ENCODE measurements around the gene OR52M1.

The OR52M1 gene

GRCh38 chr11:4547416-4547815 lies 2.4 kb downstream of the OR52M1 start:
- Mint-ChIP-seq H3K4me1 (no peaks in the 10 kb centered on the region), H3K27me3 (peaks cover 2% of the 10 kb centered on the region), H3K9me3 (no peaks in the 10 kb centered on the region), H3K4me3 (no peak overlapping the region), H3K36me3 (no peaks in the 10 kb centered on the region), H3K27ac (no peak overlapping the region)

DNA sequence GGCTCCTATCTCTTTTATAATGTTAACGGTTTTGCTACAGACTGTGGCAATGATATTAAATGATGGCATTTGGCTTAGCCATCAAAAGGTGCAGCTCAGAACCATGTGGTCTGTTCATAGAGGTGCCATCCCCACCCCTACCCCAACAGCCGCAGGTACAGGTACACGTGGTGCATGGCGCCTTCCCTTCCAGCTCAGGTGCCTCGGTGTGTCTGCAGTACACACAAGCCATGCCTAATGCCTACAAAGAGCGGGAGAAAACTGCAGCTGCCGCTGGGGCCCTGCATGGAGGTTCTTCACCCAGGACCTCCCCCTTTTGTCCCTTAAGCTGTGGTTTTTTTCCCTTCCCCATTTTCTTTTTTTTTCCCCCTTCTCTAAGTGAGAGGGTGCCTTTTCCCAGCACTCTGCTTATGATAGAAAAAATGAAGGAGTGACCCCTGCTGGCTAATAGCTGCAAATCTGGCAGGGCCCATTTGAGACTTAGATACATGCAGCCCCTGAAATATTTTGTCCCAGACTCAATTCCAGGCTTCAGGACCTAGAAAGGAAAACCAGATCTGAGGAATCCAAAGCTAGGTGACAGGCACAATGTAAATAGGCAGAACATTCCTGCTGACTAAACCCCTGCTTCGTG lies 6.5 kb downstream of the OR52M1 start:
- H3K9me3 Mint-ChIP-seq: no peaks in the 10 kb centered on the region
- H3K4me1 Mint-ChIP-seq: no peaks in the 10 kb centered on the region
- H3K36me3 Mint-ChIP-seq: no peaks in the 10 kb centered on the region
- H3K27me3 Mint-ChIP-seq: peaks cover 11% of the 10 kb centered on the region
- no peak overlapping the region for H3K4me3 Mint-ChIP-seq
- H3K27ac Mint-ChIP-seq: no peak overlapping the region

GRCh38 chr11:4559527-4560440 lies 14.8 kb downstream of the OR52M1 start:
- H3K36me3 Mint-ChIP-seq: no peaks in the 10 kb centered on the region
- no peak overlapping the region for H3K27ac Mint-ChIP-seq
- no peak overlapping the region for H3K4me3 Mint-ChIP-seq
- H3K4me1 Mint-ChIP-seq: no peaks in the 10 kb centered on the region
- H3K27me3 Mint-ChIP-seq: peaks cover 11% of the 10 kb centered on the region
- no peaks in the 10 kb centered on the region for H3K9me3 Mint-ChIP-seq

DNA sequence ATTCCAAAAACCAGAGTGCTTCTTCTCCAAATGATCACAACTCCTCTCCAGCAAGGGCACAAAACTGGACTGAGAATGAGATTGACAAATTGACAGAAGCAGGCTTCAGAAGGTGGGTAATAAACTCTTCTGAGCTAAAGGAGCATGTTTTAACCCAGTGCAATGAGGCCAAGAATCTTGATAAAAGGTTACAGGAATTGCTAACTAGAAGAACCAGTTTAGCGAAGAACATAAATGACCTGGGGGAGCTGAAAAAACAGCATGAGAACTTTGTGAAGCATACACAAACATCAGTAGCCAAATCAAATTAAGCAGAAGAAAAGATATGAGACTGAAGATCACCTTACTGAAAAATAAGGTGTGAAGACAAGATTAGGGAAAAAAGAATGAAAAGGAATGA lies 15.5 kb downstream of the OR52M1 start:
- Mint-ChIP-seq H3K4me1 (no peaks in the 10 kb centered on the region), H3K36me3 (no peaks in the 10 kb centered on the region), H3K27ac (no peak overlapping the region), H3K4me3 (no peak overlapping the region), H3K27me3 (peaks cover 12% of the 10 kb centered on the region), H3K9me3 (no peaks in the 10 kb centered on the region)

DNA sequence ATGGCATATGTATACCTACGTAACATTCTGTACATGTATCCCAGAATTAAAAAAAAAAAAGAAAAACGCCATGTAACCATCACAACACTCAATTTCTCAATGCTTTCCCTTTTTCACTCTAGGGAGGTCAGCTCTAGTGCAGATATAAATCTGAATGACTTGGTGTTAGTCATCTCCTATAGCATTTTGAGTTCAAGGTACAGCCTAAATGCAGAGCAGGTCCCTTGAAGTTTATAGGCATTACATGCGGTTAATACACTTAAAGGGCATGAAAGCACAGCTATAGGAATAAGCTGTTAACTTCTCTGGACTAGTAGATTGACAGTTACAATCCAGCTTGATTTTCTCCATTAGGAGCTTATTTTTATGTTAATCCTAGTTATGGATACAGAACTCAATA lies 20.4 kb downstream of the OR52M1 start:
- H3K27ac Mint-ChIP-seq: no peak overlapping the region
- H3K27me3 Mint-ChIP-seq: peaks cover 1% of the 10 kb centered on the region
- H3K36me3 Mint-ChIP-seq: no peaks in the 10 kb centered on the region
- no peaks in the 10 kb centered on the region for H3K9me3 Mint-ChIP-seq
- H3K4me3 Mint-ChIP-seq: no peak overlapping the region
- no peaks in the 10 kb centered on the region for H3K4me1 Mint-ChIP-seq

DNA sequence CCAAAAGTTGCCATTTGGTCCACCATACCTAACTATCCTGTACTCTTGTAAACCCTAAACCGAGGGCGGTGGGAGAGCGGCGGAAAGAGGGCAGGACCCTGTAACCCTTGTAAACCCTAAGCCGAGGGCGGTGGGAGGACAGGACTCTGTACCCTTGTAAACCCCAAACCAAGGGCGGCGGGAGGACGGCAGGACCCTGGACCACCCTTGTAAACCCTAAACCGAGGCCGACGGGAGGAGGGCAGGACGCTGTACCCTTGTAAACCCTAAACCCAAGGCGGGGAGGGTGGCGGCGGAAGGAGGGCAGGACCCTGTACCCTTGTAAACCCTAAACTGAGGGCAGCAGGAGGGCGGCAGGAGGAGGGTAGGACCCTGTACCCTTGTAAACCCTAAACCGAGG lies 24.1 kb downstream of the OR52M1 start:
- no peaks in the 10 kb centered on the region for H3K9me3 Mint-ChIP-seq
- no peak overlapping the region for H3K27ac Mint-ChIP-seq
- no peak overlapping the region for H3K4me3 Mint-ChIP-seq
- H3K27me3 Mint-ChIP-seq: peaks cover 1% of the 10 kb centered on the region
- no peaks in the 10 kb centered on the region for H3K36me3 Mint-ChIP-seq
- no peaks in the 10 kb centered on the region for H3K4me1 Mint-ChIP-seq

- H3K27me3 Mint-ChIP-seq: peaks cover 6% of the 10 kb centered on the region
- no peaks in the 10 kb centered on the region for H3K9me3 Mint-ChIP-seq
- H3K4me1 Mint-ChIP-seq: peaks cover 6% of the 10 kb centered on the region
- H3K36me3 Mint-ChIP-seq: no peaks in the 10 kb centered on the region
- no peak overlapping the region for H3K27ac Mint-ChIP-seq
- no peak overlapping the region for H3K4me3 Mint-ChIP-seq
These were observed 31.9 kb downstream of the OR52M1 start for GRCh38 chr11:4576880-4577279.

DNA sequence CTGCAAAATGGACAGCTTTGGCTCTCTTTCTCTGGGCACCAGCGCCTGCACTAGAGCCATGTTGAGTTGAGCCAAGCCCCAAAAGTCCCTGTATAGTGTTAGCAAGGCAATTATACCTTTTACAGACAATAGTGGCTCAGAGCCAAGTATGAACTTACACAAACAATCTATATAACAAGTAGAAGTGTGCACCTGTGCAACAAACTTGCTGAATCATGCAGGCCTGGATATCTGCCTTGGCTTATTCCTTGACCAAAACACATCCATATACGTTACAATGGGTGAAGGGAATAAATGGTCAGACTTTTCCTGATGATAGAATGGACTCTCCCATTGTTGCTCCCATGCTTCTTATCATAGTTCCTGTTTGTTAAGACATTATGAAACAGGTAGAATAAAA lies 32.8 kb downstream of the OR52M1 start:
- H3K27ac Mint-ChIP-seq: no peak overlapping the region
- H3K4me3 Mint-ChIP-seq: no peak overlapping the region
- no peaks in the 10 kb centered on the region for H3K36me3 Mint-ChIP-seq
- H3K27me3 Mint-ChIP-seq: peaks cover 9% of the 10 kb centered on the region
- peaks cover 6% of the 10 kb centered on the region for H3K4me1 Mint-ChIP-seq
- H3K9me3 Mint-ChIP-seq: no peaks in the 10 kb centered on the region

GRCh38 chr11:4578624-4579023 lies 33.6 kb downstream of the OR52M1 start:
- H3K27me3 Mint-ChIP-seq: peaks cover 12% of the 10 kb centered on the region
- H3K27ac Mint-ChIP-seq: no peak overlapping the region
- H3K36me3 Mint-ChIP-seq: no peaks in the 10 kb centered on the region
- H3K4me3 Mint-ChIP-seq: no peak overlapping the region
- no peaks in the 10 kb centered on the region for H3K9me3 Mint-ChIP-seq
- H3K4me1 Mint-ChIP-seq: peaks cover 6% of the 10 kb centered on the region

DNA sequence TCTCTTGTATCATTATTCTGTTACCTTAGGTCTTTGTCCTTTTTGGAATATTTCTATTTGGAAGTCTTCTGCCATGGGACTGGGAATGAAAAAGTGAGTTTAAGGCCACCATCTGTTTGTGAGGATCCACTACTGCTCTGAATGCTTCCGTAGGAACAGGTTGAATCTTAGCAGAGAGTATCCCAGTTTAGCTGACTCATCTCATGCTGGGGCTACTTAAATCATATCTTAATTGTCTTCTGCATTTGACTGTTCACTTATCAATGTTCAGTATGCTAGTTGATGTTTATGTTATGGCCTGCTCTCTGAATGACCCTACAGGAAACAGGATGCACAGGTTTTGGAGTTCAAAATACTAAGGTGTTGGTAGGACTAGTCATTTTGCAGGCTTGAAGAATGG lies 35.1 kb downstream of the OR52M1 start:
- Mint-ChIP-seq H3K9me3 (no peaks in the 10 kb centered on the region), H3K36me3 (peaks cover 2% of the 10 kb centered on the region), H3K27me3 (peaks cover 15% of the 10 kb centered on the region), H3K4me1 (peaks cover 6% of the 10 kb centered on the region), H3K27ac (no peak overlapping the region), H3K4me3 (no peak overlapping the region)

DNA sequence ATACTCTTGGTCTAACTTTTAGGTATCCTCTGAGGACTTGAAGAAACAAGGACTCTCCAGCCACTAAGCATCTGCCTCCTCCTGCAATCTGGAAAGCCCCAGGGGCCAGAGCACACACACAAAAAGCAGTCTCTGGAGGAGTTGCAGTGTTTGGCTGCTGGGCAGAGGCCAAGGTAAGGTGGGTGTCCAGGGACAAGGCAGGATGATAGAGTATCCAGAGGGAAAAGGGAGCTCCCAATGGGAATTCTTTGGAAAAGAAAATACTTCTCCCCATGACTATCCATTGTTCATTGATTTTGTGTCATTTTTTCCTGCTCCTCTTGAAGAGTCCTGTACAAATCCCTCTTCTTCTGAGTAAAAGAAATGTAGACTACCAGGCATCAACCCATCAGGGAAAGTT lies 36.5 kb downstream of the OR52M1 start, which contains the start of gene OR52I2:
Gene OR52I2 (plus strand): TSS at position 301 of the 400 bp plus-strand sequence.
- Mint-ChIP-seq H3K36me3 (peaks cover 2% of the 10 kb centered on the region), H3K27ac (no peak within 1 kb of the TSS), H3K9me3 (no peaks in the 10 kb centered on the region), H3K27me3 (peaks cover 16% of the 10 kb centered on the region), H3K4me1 (no peaks in the 10 kb centered on the region), H3K4me3 (no peak within 1 kb of the TSS)

GRCh38 chr11:4589017-4589416 lies 44.0 kb downstream of the OR52M1 start:
- H3K27me3 Mint-ChIP-seq: peaks cover 5% of the 10 kb centered on the region

GRCh38 chr11:4593739-4594138 lies 48.7 kb downstream of the OR52M1 start, which contains the start of gene OR52I1:
Gene OR52I1 (plus strand): TSS chr11:4594039. CDS start chr11:4594039, 0 bp downstream.
- no peaks in the 10 kb centered on the region for H3K4me1 Mint-ChIP-seq
- no peaks in the 10 kb centered on the region for H3K9me3 Mint-ChIP-seq
- H3K27ac Mint-ChIP-seq: no peak within 1 kb of the TSS
- peaks cover 11% of the 10 kb centered on the region for H3K36me3 Mint-ChIP-seq
- no peaks in the 10 kb centered on the region for H3K27me3 Mint-ChIP-seq
- no peak within 1 kb of the TSS for H3K4me3 Mint-ChIP-seq

More at GRCh38 chr11:4589017-4589416, 44.0 kb downstream of the OR52M1 start:
- Mint-ChIP-seq H3K4me3 (no peak overlapping the region), H3K27ac (no peak overlapping the region), H3K36me3 (peaks cover 2% of the 10 kb centered on the region), H3K9me3 (no peaks in the 10 kb centered on the region), H3K4me1 (no peaks in the 10 kb centered on the region)

Measured in activated naive CD4-positive, alpha-beta T cell treated with anti-CD3 and anti-CD28 coated beads, Interleukin-2, amount 50 U/mL, for 24 hours (primary cell).